Cardiac muscle cell (in vitro differentiated cells and primary cell): ENCODE data around the gene MACROD2. TPM values are rescaled to one million over a fixed set of nuclear protein-coding genes. Genes with fewer than 3 reads are reported as not detected.

Source experiments
- DNase-seq, 2 donors: peaks; one replicate each; pipeline versions ENCODE4 v3.0.0 to v3.0.0-alpha.2; 2010 to 2017; ENCODE audit warnings: low read depth in 1 of 2, low spot score in 1 of 2
- H3K27ac ChIP-seq: fragments of 200-600 bp; sonication (generic); 2 replicates; pipeline ENCODE4 v1.5.1; 2016
- H3K27me3 ChIP-seq: fragments of 200-600 bp; sonication (generic); 2 replicates; pipeline ENCODE4 v1.6.0; 2016; ENCODE audit warnings: control low read depth
- H3K36me3 ChIP-seq: fragments of 200-600 bp; sonication (generic); 2 replicates; pipeline ENCODE4 v1.5.1; 2016; ENCODE audit warnings: control low read depth
- H3K4me1 ChIP-seq: fragments of 200-600 bp; sonication (generic); 2 replicates; pipeline ENCODE4 v1.8.1; 2017; ENCODE audit warnings: low read depth, mild to moderate bottlenecking, mixed run types
- H3K4me3 ChIP-seq: fragments of 200-600 bp; sonication (generic); 2 replicates; pipeline ENCODE4 v1.5.1; 2016; ENCODE audit warnings: mild to moderate bottlenecking
- H3K9me3 ChIP-seq: fragments of 200-600 bp; sonication (generic); 2 replicates; pipeline ENCODE4 v1.5.1; 2017; ENCODE audit warnings: low read depth, mild to moderate bottlenecking, control low read depth
- polyA plus RNA-seq: library from polyadenylated mRNA; unstranded; fragments of >200 nt; fragmentation: Nextera tagmentation; extraction: Ambion mirVana; gene quantifications from 2 replicates; pipeline ENCODE4 v1.2.1, GENCODE V29; 2016
- total RNA-seq: library from RNA; depleted of rRNA; stranded (reverse); fragments of >200 nt; gene quantifications from 2 replicates; pipeline ENCODE4 v1.2.3, GENCODE V29; 2016
- TF ChIP-seq, protein P1 (sequence below): IDR thresholded peaks from 2 replicates; pipeline ENCODE4 v1.5.1; 2012; ENCODE audit warnings: low read depth, mild to moderate bottlenecking, low read length

MACROD2 gene
- total and polyA plus RNA-seq, 2 experiments from 2014 or later: 9.3 to 14.4 TPM

DNA sequence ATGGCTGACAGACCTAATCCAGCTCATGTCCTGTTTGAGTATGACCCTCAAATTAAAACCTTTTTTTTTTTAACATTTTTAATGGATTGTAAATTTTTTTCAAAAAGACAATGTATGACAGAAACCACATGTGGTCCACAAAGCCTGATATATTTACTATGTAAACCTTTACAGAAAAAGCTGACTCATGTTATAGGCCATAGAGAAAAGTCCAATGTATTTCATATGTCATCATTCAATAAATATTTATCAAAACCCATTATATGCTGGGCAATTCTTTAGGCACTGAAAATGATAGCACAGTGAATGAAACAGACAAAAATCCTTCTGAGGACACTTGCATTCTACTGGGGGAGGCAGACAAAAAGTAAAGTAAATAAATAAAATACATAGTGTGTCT, 1168.3 kb downstream of the MACROD2 start:
- Histone ChIP-seq H3K36me3 (no peaks in the 10 kb centered on the region), H3K4me1 (no peaks in the 10 kb centered on the region), H3K4me3 (no peak overlapping the region), H3K9me3 (no peaks in the 10 kb centered on the region), H3K27ac (no peak overlapping the region), H3K27me3 (no peaks in the 10 kb centered on the region)
- no peak for DNase-seq
- TF ChIP-seq, protein P1, sequence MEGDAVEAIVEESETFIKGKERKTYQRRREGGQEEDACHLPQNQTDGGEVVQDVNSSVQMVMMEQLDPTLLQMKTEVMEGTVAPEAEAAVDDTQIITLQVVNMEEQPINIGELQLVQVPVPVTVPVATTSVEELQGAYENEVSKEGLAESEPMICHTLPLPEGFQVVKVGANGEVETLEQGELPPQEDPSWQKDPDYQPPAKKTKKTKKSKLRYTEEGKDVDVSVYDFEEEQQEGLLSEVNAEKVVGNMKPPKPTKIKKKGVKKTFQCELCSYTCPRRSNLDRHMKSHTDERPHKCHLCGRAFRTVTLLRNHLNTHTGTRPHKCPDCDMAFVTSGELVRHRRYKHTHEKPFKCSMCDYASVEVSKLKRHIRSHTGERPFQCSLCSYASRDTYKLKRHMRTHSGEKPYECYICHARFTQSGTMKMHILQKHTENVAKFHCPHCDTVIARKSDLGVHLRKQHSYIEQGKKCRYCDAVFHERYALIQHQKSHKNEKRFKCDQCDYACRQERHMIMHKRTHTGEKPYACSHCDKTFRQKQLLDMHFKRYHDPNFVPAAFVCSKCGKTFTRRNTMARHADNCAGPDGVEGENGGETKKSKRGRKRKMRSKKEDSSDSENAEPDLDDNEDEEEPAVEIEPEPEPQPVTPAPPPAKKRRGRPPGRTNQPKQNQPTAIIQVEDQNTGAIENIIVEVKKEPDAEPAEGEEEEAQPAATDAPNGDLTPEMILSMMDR: no peak

DNA sequence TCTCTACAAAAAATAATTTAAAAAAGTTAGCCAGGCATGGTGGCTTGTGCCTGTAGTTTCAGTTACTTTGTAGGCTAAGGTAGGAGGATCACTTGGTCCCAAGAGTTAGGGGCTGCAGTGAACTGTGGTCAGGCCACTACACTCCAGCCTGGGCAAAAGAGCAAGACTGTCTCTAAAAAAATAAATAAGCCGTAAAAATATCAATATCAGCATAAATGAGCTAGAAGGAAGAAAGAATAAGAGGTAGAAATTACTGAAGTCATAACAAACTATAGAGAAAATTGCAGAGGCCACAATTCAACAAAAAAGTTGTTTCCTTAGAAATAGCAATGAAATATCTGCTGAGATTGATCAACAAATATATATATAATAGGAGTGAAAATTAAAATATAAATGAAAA, 1169.4 kb downstream of the MACROD2 start:
- TF ChIP-seq, protein P1: no peak
- Histone ChIP-seq H3K4me1 (no peaks in the 10 kb centered on the region), H3K36me3 (no peaks in the 10 kb centered on the region), H3K9me3 (no peaks in the 10 kb centered on the region), H3K27ac (no peak overlapping the region), H3K27me3 (no peaks in the 10 kb centered on the region), H3K4me3 (no peak overlapping the region)
- no peak for DNase-seq

DNA sequence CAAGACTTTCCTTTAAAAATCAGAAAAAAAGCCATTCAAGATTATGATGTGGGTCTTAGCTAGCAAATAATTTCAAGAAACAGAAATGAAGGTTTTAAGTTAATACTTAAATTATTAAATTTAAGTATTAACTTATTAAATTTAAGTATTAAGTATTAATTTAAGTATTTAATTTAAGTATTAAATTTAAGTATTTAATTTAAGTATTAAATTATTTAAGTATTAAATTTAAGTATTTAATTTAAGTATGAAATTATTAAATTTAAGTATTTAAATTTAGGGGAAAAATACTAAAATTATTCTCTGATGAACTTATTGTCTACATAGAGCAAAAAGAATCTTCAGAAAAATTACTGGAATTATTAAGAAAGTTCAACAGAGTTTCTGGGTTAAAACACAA, 1171.4 kb downstream of the MACROD2 start:
- TF ChIP-seq, protein P1: no peak
- Histone ChIP-seq H3K9me3 (no peaks in the 10 kb centered on the region), H3K27ac (no peak overlapping the region), H3K36me3 (no peaks in the 10 kb centered on the region), H3K4me3 (no peak overlapping the region), H3K4me1 (no peaks in the 10 kb centered on the region), H3K27me3 (no peaks in the 10 kb centered on the region)
- no peak for DNase-seq

DNA sequence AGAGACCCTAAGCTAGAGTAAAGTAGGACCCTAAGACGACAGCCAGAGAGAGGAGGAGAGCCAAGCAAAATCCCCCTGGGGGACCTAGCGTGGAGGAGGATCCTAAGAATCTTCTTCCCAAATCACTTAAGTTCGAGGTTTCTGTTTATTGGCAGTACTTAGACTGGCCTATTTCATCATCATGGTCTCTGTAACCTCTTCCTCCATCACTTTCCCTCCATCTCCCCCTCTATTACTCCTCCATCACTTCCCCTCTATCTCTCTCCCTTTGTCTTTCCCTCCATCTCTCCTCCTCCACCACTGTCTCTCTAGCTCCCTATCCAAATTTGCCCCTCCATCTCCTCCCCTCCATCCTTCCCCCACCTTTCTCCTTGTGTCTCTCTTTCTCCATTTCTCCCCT, 1175.7 kb downstream of the MACROD2 start:
- H3K9me3 ChIP-seq: no peaks in the 10 kb centered on the region
- TF ChIP-seq, protein P1: no peak
- DNase-seq: no peak

DNA sequence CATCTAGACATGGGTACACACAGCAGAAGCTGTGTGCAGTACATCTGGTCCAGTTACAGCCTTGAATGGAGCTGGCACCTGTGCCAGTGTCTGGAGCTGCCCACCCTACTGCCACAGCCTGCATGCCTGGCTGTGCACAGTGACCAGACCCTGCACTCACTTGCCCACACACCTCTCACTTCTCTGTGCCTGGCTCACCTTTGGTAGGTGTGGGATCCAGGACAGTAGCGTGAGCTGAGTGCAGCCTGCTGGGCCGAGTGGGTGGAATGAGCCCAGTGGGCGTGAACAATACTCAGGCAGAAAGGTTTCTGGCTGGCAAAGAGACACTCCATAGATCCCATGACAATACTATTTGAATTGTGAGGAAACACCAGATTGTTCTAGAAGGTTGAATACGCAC, 1181.6 kb downstream of the MACROD2 start:
- TF ChIP-seq, protein P1: no peak
- H3K27me3 ChIP-seq: no peaks in the 10 kb centered on the region
- H3K4me1 ChIP-seq: no peaks in the 10 kb centered on the region
- no peaks in the 10 kb centered on the region for H3K36me3 ChIP-seq
- no peaks in the 10 kb centered on the region for H3K9me3 ChIP-seq
- H3K27ac ChIP-seq: no peak overlapping the region
- DNase-seq: no peak
- H3K4me3 ChIP-seq: no peak overlapping the region

More for the DNA sequence above, 1175.7 kb downstream of the MACROD2 start:
- no peak overlapping the region for H3K4me3 ChIP-seq
- no peaks in the 10 kb centered on the region for H3K36me3 ChIP-seq
- no peaks in the 10 kb centered on the region for H3K4me1 ChIP-seq
- H3K27me3 ChIP-seq: no peaks in the 10 kb centered on the region
- H3K27ac ChIP-seq: no peak overlapping the region

DNA sequence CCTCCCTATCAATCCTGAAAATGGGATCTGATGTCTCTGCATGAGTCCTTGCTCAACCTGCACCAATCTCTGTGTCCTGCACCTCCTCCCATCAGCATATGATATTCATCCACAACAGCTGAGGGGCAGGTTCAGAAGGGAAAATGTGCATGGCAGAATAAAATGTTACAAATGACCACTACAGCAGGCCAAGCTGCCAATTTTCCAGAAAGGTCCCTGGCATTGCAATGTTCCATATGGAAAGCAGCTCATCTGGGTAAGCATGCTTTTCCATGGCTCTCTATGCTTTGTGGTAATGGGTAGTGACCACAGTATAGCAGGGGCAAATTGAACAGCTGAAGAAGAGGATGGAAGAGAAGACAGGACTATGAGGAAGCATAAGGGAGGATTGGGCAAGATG, 1183.3 kb downstream of the MACROD2 start:
- TF ChIP-seq, protein P1: no peak
- Histone ChIP-seq H3K4me3 (no peak overlapping the region), H3K27me3 (no peaks in the 10 kb centered on the region), H3K9me3 (no peaks in the 10 kb centered on the region), H3K36me3 (no peaks in the 10 kb centered on the region), H3K4me1 (no peaks in the 10 kb centered on the region), H3K27ac (no peak overlapping the region)
- no peak for DNase-seq
